Adrenal gland (tissue), 5 donors: ENCODE data around the gene GPR31.
"Not testable (repeated sequence)": the region's sequence is repeated elsewhere in the genome, so short reads cannot be mapped to it uniquely, and the experiment has no call there.

Experiments used
- CTCF ChIP-seq, 6 experiments: fragments of 450-650 bp in 4 of 6; fragments of 200-600 bp in 2 of 6; sonication (generic) in 1 of 6; IDR thresholded peaks; 1 replicate in 5 of 6; 2 replicates in 1 of 6; pipeline versions ENCODE4 v1.5.1 to v1.8.0; 2016 to 2021; ENCODE audit warnings: antibody characterized with exemption in 6 of 6, mild to moderate bottlenecking in 2 of 6, moderate library complexity in 1 of 6
- POLR2A ChIP-seq, 2 donors: fragments of 450-650 bp; IDR thresholded peaks; one replicate each; pipeline ENCODE4 v1.6.1; 2017; ENCODE audit warnings: antibody characterized with exemption in 2 of 2, mild to moderate bottlenecking in 2 of 2, moderate library complexity in 1 of 2
- donor health status: DM: no; HTN: no; CAD: no.

DNA sequence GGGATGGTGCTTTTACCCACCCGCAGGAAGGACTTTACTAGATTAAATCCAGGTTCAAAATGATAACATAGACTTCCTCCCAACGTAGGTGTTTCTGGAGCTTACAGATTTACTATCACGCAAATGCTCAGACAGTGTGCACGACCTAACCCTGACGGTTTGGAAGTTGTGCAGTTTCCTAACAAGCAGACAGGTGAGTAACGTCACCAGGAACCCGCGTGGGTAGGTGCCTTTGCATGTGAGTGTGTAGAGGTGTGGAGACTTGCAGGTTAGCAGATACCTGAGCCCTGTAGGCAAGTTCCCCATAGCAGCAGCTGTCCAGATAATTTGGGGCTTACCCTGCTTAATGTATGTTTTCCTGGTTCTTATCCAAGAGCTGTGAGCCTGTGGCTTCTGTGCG, 29.5 kb upstream of the GPR31 start:
- TF ChIP-seq CTCF, POLR2A (IDR thresholded peaks at IDR 0.05): not testable (repeated sequence)
